CD8-positive, alpha-beta memory T cell (primary cell): ENCODE data around the gene LONP2. TPM values are rescaled to one million over a fixed set of nuclear protein-coding genes. Genes with fewer than 3 reads are reported as not detected.

Experiments used
- CTCF ChIA-PET: fragments of 350-600 bp; sonication (Branson Sonifier 250); formaldehyde crosslinking; loops from one replicate; lab custom pipeline; 2021; ENCODE audit warnings: antibody characterized with exemption; lab: Charles Lee
- POLR2A ChIA-PET: fragments of 350-600 bp; sonication (Branson Sonifier 250); formaldehyde crosslinking; loops from one replicate; lab custom pipeline; 2021; ENCODE audit warnings: antibody characterized with exemption; lab: Charles Lee
- DNase-seq, 5 donors: peaks; one replicate each; pipeline versions ENCODE4 v3.0.0 to v3.0.0-alpha.2; 2020 to 2022; ENCODE audit warnings: mixed read lengths in 1 of 5
- H3K27ac ChIP-seq: one replicate; pipeline ENCODE4 v1.7.0; 2013; ENCODE audit warnings: low read depth, mild to moderate bottlenecking, low read length, moderate library complexity
- H3K27me3 ChIP-seq: 2 replicates; pipeline ENCODE4 v1.7.0; 2013; ENCODE audit warnings: low read length, mild to moderate bottlenecking; ENCODE audit not compliant: insufficient read depth, poor library complexity, severe bottlenecking
- H3K36me3 ChIP-seq: 2 replicates; pipeline ENCODE4 v1.7.0; 2013; ENCODE audit warnings: mild to moderate bottlenecking, low read length, moderate library complexity; ENCODE audit not compliant: insufficient read depth
- H3K4me1 ChIP-seq: 2 replicates; pipeline ENCODE4 v1.7.0; 2013; ENCODE audit warnings: mild to moderate bottlenecking, low read length, moderate library complexity; ENCODE audit not compliant: insufficient read depth
- H3K4me3 ChIP-seq: 2 replicates; pipeline ENCODE4 v1.7.0; 2013; ENCODE audit warnings: mild to moderate bottlenecking, low read length
- H3K9me3 ChIP-seq: 2 replicates; pipeline ENCODE4 v1.7.0; 2013; ENCODE audit warnings: mild to moderate bottlenecking, low read length
- H3K27ac Mint-ChIP-seq, 8 donors: one replicate each; pipeline ENCODE4 v1.8.0; 2020 to 2021; ENCODE audit warnings: mixed read lengths in 8 of 8, mild to moderate bottlenecking in 6 of 8, inconsistent platforms in 3 of 8, moderate library complexity in 3 of 8
- H3K27me3 Mint-ChIP-seq, 2 donors: one replicate each; pipeline ENCODE4 v1.8.0; 2020 to 2021; ENCODE audit warnings: mixed read lengths in 2 of 2, mild to moderate bottlenecking in 1 of 2, moderate library complexity in 1 of 2
- H3K36me3 Mint-ChIP-seq, 3 donors: one replicate each; pipeline ENCODE4 v1.8.0; 2020 to 2021; ENCODE audit warnings: mixed read lengths in 3 of 3, inconsistent platforms in 1 of 3, mild to moderate bottlenecking in 1 of 3
- H3K4me1 Mint-ChIP-seq, 3 donors: one replicate each; pipeline ENCODE4 v1.8.0; 2020 to 2021; ENCODE audit warnings: mixed read lengths in 3 of 3, inconsistent platforms in 1 of 3, mild to moderate bottlenecking in 1 of 3
- H3K4me3 Mint-ChIP-seq, 7 donors: one replicate each; pipeline ENCODE4 v1.8.0; 2020 to 2021; ENCODE audit warnings: mixed read lengths in 7 of 7, mild to moderate bottlenecking in 6 of 7, moderate library complexity in 4 of 7, inconsistent platforms in 2 of 7
- H3K9me3 Mint-ChIP-seq, 5 donors: one replicate each; pipeline ENCODE4 v1.8.0; 2020 to 2022; ENCODE audit warnings: mixed read lengths in 5 of 5, mild to moderate bottlenecking in 3 of 5, moderate library complexity in 2 of 5, inconsistent platforms in 1 of 5
- polyA plus RNA-seq: library from polyadenylated mRNA; unstranded; fragments of 300-500 nt; fragmentation: Illumina TruSeq; gene quantifications from one replicate; pipeline ENCODE4 v1.2.3, GENCODE V29; 2021
- total RNA-seq, 2 experiments: library from RNA; stranded (reverse); gene quantifications; one replicate each; pipeline ENCODE4 v1.2.3, GENCODE V29; 2021

The LONP2 gene
- total and polyA plus RNA-seq, 3 experiments from 2014 or later = 39.1 to 55.7 (median 54.9) TPM

DNA sequence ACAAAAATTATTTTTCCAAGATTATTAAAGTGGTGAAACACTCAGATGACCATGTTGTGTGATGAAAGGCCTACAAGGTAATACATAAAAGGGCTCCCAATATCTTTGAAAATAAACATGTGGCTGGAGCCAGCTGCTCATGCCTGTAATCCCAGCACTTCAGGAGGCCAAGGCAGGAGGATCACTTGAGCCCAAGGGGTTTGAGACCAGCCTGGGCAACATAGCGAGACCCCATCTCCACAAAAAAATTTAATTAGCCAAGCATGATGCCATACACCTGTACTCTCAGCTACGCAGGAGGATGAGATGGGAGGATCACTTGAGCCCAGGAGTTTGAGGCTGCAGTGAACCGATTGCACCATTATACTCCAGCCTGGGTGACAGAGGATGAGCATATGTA lies 114.3 kb downstream of the LONP2 start:
- no peak overlapping the region for H3K27ac ChIP-seq
- H3K36me3 ChIP-seq = peaks cover 7% of the 10 kb centered on the region
- H3K27me3 ChIP-seq = no peaks in the 10 kb centered on the region
- Mint-ChIP-seq H3K27ac (peak overlapping the region in 1 of 8 donors; percentile 16), H3K4me1 (peaks cover 4 to 13% (median 10%) of the 10 kb centered on the region in 3 donors), H3K4me3 (no peak overlapping the region), H3K36me3 (peaks cover 0 to 37% (median 0%) of the 10 kb centered on the region in 3 donors), H3K9me3 (no peaks in the 10 kb centered on the region), H3K27me3 (no peaks in the 10 kb centered on the region)
- POLR2A ChIA-PET = no interaction called here
- H3K9me3 ChIP-seq = no peaks in the 10 kb centered on the region
- no peak overlapping the region for H3K4me3 ChIP-seq
- H3K4me1 ChIP-seq = peaks cover 4% of the 10 kb centered on the region
- CTCF ChIA-PET = interaction anchor here (6.4 kb wide), 1 partner anchor 270 kb away, joined by 65 read pairs; no protein-coding TSS in a partner anchor
- DNase-seq = no peak

DNA sequence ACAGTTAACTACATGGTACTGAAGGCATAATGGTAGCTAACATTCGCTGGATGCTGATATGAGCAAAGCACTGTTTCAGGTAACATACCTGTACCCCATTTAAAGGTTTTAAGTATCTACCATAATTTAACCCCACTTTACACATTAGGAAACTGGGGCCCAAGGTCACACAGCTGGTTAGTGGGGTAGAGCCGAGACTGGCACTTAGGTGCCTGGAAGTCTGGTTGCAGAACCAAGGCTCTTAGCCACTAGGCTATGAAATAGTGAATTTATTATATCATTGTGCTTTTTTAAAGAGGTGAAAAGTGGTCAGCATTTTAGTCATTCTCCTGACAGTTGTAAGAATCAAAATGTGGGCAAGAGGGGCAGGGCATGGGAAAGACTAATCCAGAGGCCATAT lies 115.9 kb downstream of the LONP2 start:
- no peaks in the 10 kb centered on the region for H3K4me1 ChIP-seq
- no peak overlapping the region for H3K4me3 ChIP-seq
- ChIA-PET POLR2A (no interaction called here), CTCF (interaction anchor here (5.9 kb wide), 1 partner anchor 264 kb away, joined by 22 read pairs; no protein-coding TSS in a partner anchor)
- peaks cover 5% of the 10 kb centered on the region for H3K36me3 ChIP-seq
- no peak for DNase-seq
- peaks cover 0 to 33% (median 0%) of the 10 kb centered on the region in 3 donors for H3K36me3 Mint-ChIP-seq
- no peaks in the 10 kb centered on the region for H3K27me3 Mint-ChIP-seq
- H3K9me3 ChIP-seq = no peaks in the 10 kb centered on the region
- no peak overlapping the region for H3K4me3 Mint-ChIP-seq
- H3K27ac Mint-ChIP-seq = no peak overlapping the region
- H3K27me3 ChIP-seq = no peaks in the 10 kb centered on the region
- no peaks in the 10 kb centered on the region for H3K9me3 Mint-ChIP-seq
- no peak overlapping the region for H3K27ac ChIP-seq
- peaks cover 7 to 15% (median 11%) of the 10 kb centered on the region in 3 donors for H3K4me1 Mint-ChIP-seq

DNA sequence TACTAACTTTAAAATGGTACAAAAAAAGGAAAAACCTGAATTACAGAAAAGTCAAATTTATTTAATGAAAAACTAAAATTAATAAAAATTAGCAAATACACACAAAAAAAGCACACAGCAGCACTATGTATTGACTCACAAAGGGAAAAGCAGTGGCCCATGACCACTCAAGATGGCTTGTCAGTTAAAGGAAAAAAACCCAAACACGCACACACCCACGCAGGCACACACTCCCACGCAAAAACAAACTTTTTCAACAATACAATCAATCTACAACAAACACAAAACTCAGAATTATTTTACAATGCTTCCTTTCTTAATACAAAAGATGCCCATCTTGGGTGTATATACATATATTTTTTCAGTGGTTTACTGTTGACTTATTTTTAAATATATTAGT lies 116.9 kb downstream of the LONP2 start:
- POLR2A ChIA-PET = no interaction called here
- no peaks in the 10 kb centered on the region for H3K36me3 ChIP-seq

DNA sequence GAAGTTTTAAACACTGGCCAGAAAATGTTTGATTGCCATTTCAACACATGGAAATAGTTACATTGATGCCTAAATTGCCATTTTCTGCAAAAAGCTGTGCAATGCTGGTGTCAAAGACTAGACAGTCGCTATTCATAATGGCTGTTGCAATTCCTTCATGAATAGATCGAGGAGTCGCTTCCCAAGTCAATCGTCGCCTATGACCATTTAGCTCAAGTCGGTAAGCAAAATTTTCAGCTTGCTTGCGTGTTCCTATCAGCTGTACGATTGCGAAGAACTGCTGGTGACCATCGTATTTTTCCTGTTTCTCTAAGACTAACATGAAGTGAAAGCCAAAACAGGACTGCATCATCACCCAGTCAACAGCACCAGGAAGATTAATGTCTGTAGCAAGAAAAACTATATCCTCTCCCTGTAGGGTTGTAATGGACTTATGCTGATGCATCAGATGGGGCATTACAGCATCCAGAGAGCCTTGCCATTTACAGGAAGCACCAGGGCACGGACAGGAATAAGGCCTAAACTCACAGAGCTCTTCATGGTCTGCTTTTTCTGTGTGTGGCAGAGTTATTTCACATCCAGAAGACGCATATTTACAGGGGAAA lies 117.5 kb downstream of the LONP2 start:
- CTCF ChIA-PET = interaction anchor here (2.5 to 5.9 kb wide), 2 partner anchors 262 to 268 kb away, joined by 10 to 22 read pairs; no protein-coding TSS in a partner anchor
- H3K27me3 Mint-ChIP-seq = no peaks in the 10 kb centered on the region
- Histone ChIP-seq H3K4me3 (no peak overlapping the region), H3K27ac (no peak overlapping the region), H3K36me3 (no peaks in the 10 kb centered on the region), H3K9me3 (no peaks in the 10 kb centered on the region), H3K4me1 (peaks cover 8% of the 10 kb centered on the region), H3K27me3 (no peaks in the 10 kb centered on the region)
- DNase-seq = no peak
- peak overlapping the region in 1 of 8 donors; percentile 31 for H3K27ac Mint-ChIP-seq
- peaks cover 0 to 27% (median 0%) of the 10 kb centered on the region in 3 donors for H3K36me3 Mint-ChIP-seq
- H3K4me1 Mint-ChIP-seq = peaks cover 19 to 26% (median 25%) of the 10 kb centered on the region in 3 donors
- peak overlapping the region in 1 of 7 donors; percentile 13 for H3K4me3 Mint-ChIP-seq
- no peaks in the 10 kb centered on the region for H3K9me3 Mint-ChIP-seq
- POLR2A ChIA-PET = no interaction called here

More for the DNA sequence above, 116.9 kb downstream of the LONP2 start:
- Histone ChIP-seq H3K9me3 (no peaks in the 10 kb centered on the region), H3K4me1 (peaks cover 5% of the 10 kb centered on the region), H3K27ac (no peak overlapping the region), H3K4me3 (no peak overlapping the region), H3K27me3 (no peaks in the 10 kb centered on the region)
- no peak for DNase-seq
- no peak overlapping the region for H3K4me3 Mint-ChIP-seq
- H3K27me3 Mint-ChIP-seq = no peaks in the 10 kb centered on the region
- H3K36me3 Mint-ChIP-seq = peaks cover 0 to 27% (median 0%) of the 10 kb centered on the region in 3 donors
- CTCF ChIA-PET = interaction anchor here (2.5 to 5.9 kb wide), 2 partner anchors 262 to 269 kb away, joined by 10 to 22 read pairs; no protein-coding TSS in a partner anchor
- peaks cover 13 to 24% (median 19%) of the 10 kb centered on the region in 3 donors for H3K4me1 Mint-ChIP-seq
- no peaks in the 10 kb centered on the region for H3K9me3 Mint-ChIP-seq
- no peak overlapping the region for H3K27ac Mint-ChIP-seq

DNA sequence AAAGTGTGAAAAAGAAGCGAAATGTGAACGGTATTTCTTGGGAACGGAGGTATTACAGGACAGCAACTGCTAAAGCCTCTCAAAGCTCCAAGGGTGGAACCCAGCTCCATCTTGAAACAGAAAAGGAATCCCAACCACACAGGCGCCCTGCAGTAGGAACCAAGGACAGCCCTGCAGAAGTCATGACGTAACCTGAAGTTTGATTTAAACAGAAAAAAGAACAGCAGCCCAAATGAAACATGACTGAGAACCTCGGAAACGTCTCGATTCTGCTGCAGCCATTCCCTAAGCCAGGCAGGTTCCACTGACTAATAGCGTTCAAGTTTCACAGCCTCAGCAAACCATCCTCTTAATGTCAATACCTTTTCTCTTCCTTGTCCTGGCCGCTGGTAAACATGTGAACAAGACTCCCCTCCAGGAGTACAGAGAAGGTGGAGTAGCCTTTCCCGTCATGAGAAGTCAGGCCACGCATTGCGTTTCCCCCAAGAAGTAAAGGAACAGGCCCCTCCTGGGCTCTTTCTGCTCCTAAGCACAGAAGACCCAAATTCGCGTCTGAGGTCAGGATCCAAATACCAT lies 121.0 kb downstream of the LONP2 start:
- H3K4me1 ChIP-seq = peaks cover 22% of the 10 kb centered on the region
- Mint-ChIP-seq H3K9me3 (no peaks in the 10 kb centered on the region), H3K36me3 (peaks cover 0 to 16% (median 0%) of the 10 kb centered on the region in 3 donors), H3K27ac (peak overlapping the region in 4 of 8 donors; percentile 37 to 79 (median 60)), H3K4me3 (peak overlapping the region; percentile 85 to 96 (median 89)), H3K4me1 (peaks cover 24 to 42% (median 40%) of the 10 kb centered on the region in 3 donors), H3K27me3 (no peaks in the 10 kb centered on the region)
- no peaks in the 10 kb centered on the region for H3K36me3 ChIP-seq
- H3K4me3 ChIP-seq = peak overlapping the region; percentile 69
- no peaks in the 10 kb centered on the region for H3K27me3 ChIP-seq
- CTCF ChIA-PET = interaction anchor here (1.2 to 5.9 kb wide), 4 partner anchors 11 to 265 kb away, joined by 4 to 25 read pairs (median 14); no protein-coding TSS in a partner anchor
- DNase-seq = no peak
- POLR2A ChIA-PET = interaction anchor here (1.8 to 2.7 kb wide), 2 partner anchors 20 to 244 kb away, joined by 11 to 29 read pairs; partner anchors contain the start of genes N4BP1 and SIAH1
- no peaks in the 10 kb centered on the region for H3K9me3 ChIP-seq
- H3K27ac ChIP-seq = peak overlapping the region; percentile 90

DNA sequence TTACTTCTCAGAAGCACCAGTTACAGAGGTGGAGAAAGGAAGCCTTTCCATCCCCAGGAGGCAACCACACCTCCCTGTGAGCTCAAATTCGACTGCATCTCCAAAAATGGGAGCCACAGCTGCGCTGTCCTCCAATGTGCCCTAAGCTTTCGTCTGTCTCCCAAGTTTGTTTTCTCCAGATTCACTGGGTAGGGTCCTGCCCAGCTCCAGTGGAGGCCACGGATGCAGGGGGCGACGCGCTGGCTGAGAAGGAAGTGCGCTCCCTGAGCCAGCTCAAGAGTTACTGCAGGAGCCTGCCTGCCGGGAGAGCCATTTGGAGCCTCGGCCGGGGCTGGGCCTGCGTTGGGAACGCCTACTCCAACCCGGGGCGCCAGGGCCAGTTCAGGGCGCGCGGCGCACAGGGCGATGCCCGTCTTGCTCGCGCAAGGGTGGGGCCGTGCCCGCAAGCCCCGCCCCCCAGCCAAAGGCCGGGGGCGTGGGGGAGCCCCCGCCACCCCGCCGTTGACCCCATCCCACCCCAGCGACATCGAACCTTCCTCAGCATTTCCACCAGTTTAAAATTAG lies 121.6 kb downstream of the LONP2 start:
- ChIA-PET CTCF (interaction anchor here (1.0 to 5.9 kb wide), 6 partner anchors 11 to 265 kb away, joined by 3 to 25 read pairs (median 12); partner anchors contain the start of gene N4BP1), POLR2A (interaction anchor here (0.7 to 2.7 kb wide), 5 partner anchors 19 to 258 kb away, joined by 3 to 29 read pairs (median 6); partner anchors contain the start of genes N4BP1 and SIAH1)
- Mint-ChIP-seq H3K27ac (peak overlapping the region; percentile 41 to 95 (median 82)), H3K27me3 (no peaks in the 10 kb centered on the region), H3K4me3 (peak overlapping the region; percentile 85 to 96 (median 89)), H3K9me3 (no peaks in the 10 kb centered on the region), H3K36me3 (peaks cover 0 to 16% (median 0%) of the 10 kb centered on the region in 3 donors), H3K4me1 (peaks cover 24 to 42% (median 40%) of the 10 kb centered on the region in 3 donors)
- Histone ChIP-seq H3K4me3 (peak overlapping the region; percentile 69), H3K4me1 (peaks cover 22% of the 10 kb centered on the region), H3K27ac (peak overlapping the region; percentile 90), H3K27me3 (no peaks in the 10 kb centered on the region), H3K9me3 (no peaks in the 10 kb centered on the region), H3K36me3 (no peaks in the 10 kb centered on the region)
- peak; percentile 59 to 81 (median 72) for DNase-seq

DNA sequence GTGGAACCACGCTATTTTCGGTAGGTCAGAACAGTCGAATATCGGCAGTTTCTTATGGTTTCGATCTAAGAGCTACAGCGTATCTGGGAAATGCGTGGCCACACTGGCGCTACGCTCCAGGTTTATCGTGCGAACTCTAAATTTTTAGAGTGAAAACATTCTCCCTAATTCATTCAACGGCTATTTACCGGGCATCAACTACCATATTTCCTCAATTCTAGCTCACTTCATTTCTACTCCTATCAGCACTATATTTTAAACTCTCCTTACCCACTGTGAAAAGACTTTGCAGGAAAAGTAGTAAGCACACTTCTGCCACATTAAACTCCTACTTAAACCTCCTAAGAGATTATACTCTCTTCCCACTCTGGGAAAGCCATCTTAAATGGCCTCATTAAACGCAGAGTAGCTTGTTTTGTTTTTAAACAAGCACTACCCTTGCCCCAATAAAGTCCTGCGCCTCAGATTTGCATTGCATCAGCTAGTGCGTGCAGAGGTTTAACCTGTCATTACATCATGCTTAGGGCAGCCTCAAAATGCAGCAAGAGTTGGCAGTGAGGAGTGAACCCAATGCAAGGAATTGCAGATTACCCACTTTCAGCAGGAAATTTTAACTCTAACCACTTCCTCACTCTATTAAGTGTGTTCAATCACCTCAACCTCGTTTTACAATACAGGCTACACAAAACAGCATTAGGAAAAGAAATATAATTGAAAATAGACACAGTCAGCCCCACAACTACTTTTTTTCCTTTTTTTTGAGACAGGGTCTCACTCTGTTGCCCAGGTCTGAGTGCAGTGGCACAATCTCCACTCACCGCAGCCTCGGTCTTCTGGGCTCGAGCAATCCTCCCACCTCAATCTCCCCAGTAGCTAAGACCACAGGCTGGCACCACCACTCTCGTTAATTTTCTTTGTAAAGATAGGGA lies 122.3 kb downstream of the LONP2 start:
- Histone ChIP-seq H3K9me3 (no peaks in the 10 kb centered on the region), H3K4me1 (peaks cover 22% of the 10 kb centered on the region), H3K27ac (peak overlapping the region; percentile 90), H3K4me3 (peak overlapping the region; percentile 69), H3K36me3 (no peaks in the 10 kb centered on the region), H3K27me3 (no peaks in the 10 kb centered on the region)
- peak overlapping the region; percentile 85 to 96 (median 89) for H3K4me3 Mint-ChIP-seq
- DNase-seq = peak; percentile 9 to 74 (median 49)
- peaks cover 0 to 14% (median 0%) of the 10 kb centered on the region in 3 donors for H3K36me3 Mint-ChIP-seq
- peaks cover 24 to 43% (median 42%) of the 10 kb centered on the region in 3 donors for H3K4me1 Mint-ChIP-seq
- ChIA-PET CTCF (interaction anchor here (1.0 to 3.5 kb wide), 5 partner anchors 12 to 264 kb away, joined by 3 to 25 read pairs (median 7); partner anchors contain the start of gene N4BP1), POLR2A (interaction anchor here (0.7 to 2.7 kb wide), 7 partner anchors 18 to 257 kb away, joined by 3 to 29 read pairs (median 5); partner anchors contain the start of genes LONP2, N4BP1 and SIAH1)
- H3K27ac Mint-ChIP-seq = peak overlapping the region; percentile 40 to 95 (median 92)
- H3K9me3 Mint-ChIP-seq = no peaks in the 10 kb centered on the region
- no peaks in the 10 kb centered on the region for H3K27me3 Mint-ChIP-seq
